Activated CD4-positive, alpha-beta T cell treated with anti-CD3 and anti-CD28 coated beads for 36 hours (primary cell): ENCODE results near the gene FSD2. TPM values are rescaled to one million over a fixed set of nuclear protein-coding genes. Genes with fewer than 3 reads are reported as not detected.

Experiments
- ATAC-seq: fragments of 200-7000 bp; cut with Tn5 transposase; one replicate; pipeline ENCODE4 v1.10.0; 2021; ENCODE audit warnings: mild to moderate bottlenecking, moderate library complexity
- CTCF ChIA-PET: fragments of 350-600 bp; sonication (Branson Sonifier 250); formaldehyde crosslinking; loops from one replicate; lab custom pipeline; 2021; ENCODE audit warnings: antibody characterized with exemption; lab: Charles Lee
- POLR2A ChIA-PET: fragments of 350-600 bp; sonication (Branson Sonifier 250); formaldehyde crosslinking; loops from one replicate; lab custom pipeline; 2021; ENCODE audit warnings: antibody characterized with exemption, inconsistent platforms; lab: Charles Lee
- DNase-seq: peaks from one replicate; pipeline ENCODE4 v3.0.0-alpha.2; 2020
- H3K27ac Mint-ChIP-seq: one replicate; pipeline ENCODE4 v1.8.0; 2021; ENCODE audit warnings: mixed read lengths
- H3K27me3 Mint-ChIP-seq: one replicate; pipeline ENCODE4 v1.8.0; 2021; ENCODE audit warnings: mixed read lengths
- H3K36me3 Mint-ChIP-seq: one replicate; pipeline ENCODE4 v1.8.0; 2021; ENCODE audit warnings: low read depth, mixed read lengths
- H3K4me1 Mint-ChIP-seq: one replicate; pipeline ENCODE4 v1.8.0; 2021; ENCODE audit warnings: mixed read lengths
- H3K4me3 Mint-ChIP-seq: one replicate; pipeline ENCODE4 v1.8.0; 2021; ENCODE audit warnings: mild to moderate bottlenecking, moderate library complexity, mixed read lengths
- H3K9me3 Mint-ChIP-seq: one replicate; pipeline ENCODE4 v1.8.0; 2021; ENCODE audit warnings: low read depth, mixed read lengths
- intact Hi-C, 2 experiments: fragments of 100-400 bp; cut with DNase I in 1 of 2; cut with micrococcal nuclease in 1 of 2; formaldehyde crosslinking; loops; one replicate each; pipeline versions ENCODE4 v1.14.2 to v1.15.1; 2022 to 2024; cut with DNase I, micrococcal nuclease
- total RNA-seq, 2 experiments: library from RNA; stranded (reverse); gene quantifications; one replicate each; pipeline ENCODE4 v1.2.3, GENCODE V29; 2021

Gene FSD2
- total RNA-seq, 2 experiments from 2014 or later, result not detected

- H3K36me3 Mint-ChIP-seq, result peaks cover 1% of the 10 kb centered on the region
- H3K27ac Mint-ChIP-seq, result no peak overlapping the region
- no peak overlapping the region for H3K4me3 Mint-ChIP-seq
- POLR2A ChIA-PET, result no interaction called here
- H3K4me1 Mint-ChIP-seq, result peaks cover 17% of the 10 kb centered on the region
- intact Hi-C loops, result loop anchor here (5.0 kb wide), 3 partner anchors 107 to 317 kb away; partner anchors contain the start of genes RAMAC (in 2 of the 2) and HOMER2 (in 1 of the 2)
- no peak for DNase-seq
- no peak for ATAC-seq
- H3K27me3 Mint-ChIP-seq, result peaks cover 7% of the 10 kb centered on the region
- H3K9me3 Mint-ChIP-seq, result no peaks in the 10 kb centered on the region
- CTCF ChIA-PET, result interaction anchor here (0.8 kb wide), 1 partner anchor 37 kb away, joined by 3 read pairs; no protein-coding TSS in a partner anchor
Measured at GRCh38 chr15:82845686-82846085, 39.8 kb upstream of the FSD2 start.

GRCh38 chr15:82843566-82843965 lies 37.7 kb upstream of the FSD2 start:
- CTCF ChIA-PET, result no interaction called here
- ATAC-seq (no peak), DNase-seq (no peak)
- no peak overlapping the region for H3K27ac Mint-ChIP-seq
- H3K4me3 Mint-ChIP-seq, result no peak overlapping the region
- peaks cover 7% of the 10 kb centered on the region for H3K27me3 Mint-ChIP-seq
- intact Hi-C loops, result no loop called here
- POLR2A ChIA-PET, result no interaction called here
- peaks cover 1% of the 10 kb centered on the region for H3K36me3 Mint-ChIP-seq
- peaks cover 9% of the 10 kb centered on the region for H3K4me1 Mint-ChIP-seq
- H3K9me3 Mint-ChIP-seq, result no peaks in the 10 kb centered on the region

GRCh38 chr15:82840166-82840565 lies 34.3 kb upstream of the FSD2 start:
- no peak overlapping the region for H3K4me3 Mint-ChIP-seq
- ATAC-seq (no peak), DNase-seq (no peak)
- intact Hi-C loops, result no loop called here
- H3K9me3 Mint-ChIP-seq, result no peaks in the 10 kb centered on the region
- ChIA-PET POLR2A (no interaction called here), CTCF (no interaction called here)
- peaks cover 6% of the 10 kb centered on the region for H3K27me3 Mint-ChIP-seq
- H3K36me3 Mint-ChIP-seq, result peaks cover 32% of the 10 kb centered on the region
- H3K4me1 Mint-ChIP-seq, result peaks cover 9% of the 10 kb centered on the region
- no peak overlapping the region for H3K27ac Mint-ChIP-seq

GRCh38 chr15:82839136-82839535 lies 33.3 kb upstream of the FSD2 start:
- ChIA-PET POLR2A (no interaction called here), CTCF (interaction anchor here (0.9 kb wide), 1 partner anchor 10 kb away, joined by 3 read pairs; no protein-coding TSS in a partner anchor)
- no peak overlapping the region for H3K27ac Mint-ChIP-seq
- no peaks in the 10 kb centered on the region for H3K9me3 Mint-ChIP-seq
- peaks cover 2% of the 10 kb centered on the region for H3K4me1 Mint-ChIP-seq
- DNase-seq, result no peak
- intact Hi-C loops, result no loop called here
- peaks cover 2% of the 10 kb centered on the region for H3K27me3 Mint-ChIP-seq
- H3K4me3 Mint-ChIP-seq, result no peak overlapping the region
- H3K36me3 Mint-ChIP-seq, result peaks cover 40% of the 10 kb centered on the region
- no peak for ATAC-seq

- Mint-ChIP-seq H3K36me3 (peaks cover 45% of the 10 kb centered on the region), H3K27ac (no peak overlapping the region), H3K27me3 (no peaks in the 10 kb centered on the region), H3K9me3 (no peaks in the 10 kb centered on the region), H3K4me1 (peaks cover 2% of the 10 kb centered on the region), H3K4me3 (no peak overlapping the region)
- ChIA-PET POLR2A (no interaction called here), CTCF (interaction anchor here (0.5 to 0.9 kb wide), 2 partner anchors 11 to 22 kb away, joined by 3 read pairs; no protein-coding TSS in a partner anchor)
- intact Hi-C loops, result no loop called here
- ATAC-seq (no peak), DNase-seq (no peak)
Measured at GRCh38 chr15:82838096-82838735, 32.3 kb upstream of the FSD2 start.

GRCh38 chr15:82835391-82835917 lies 29.6 kb upstream of the FSD2 start:
- Mint-ChIP-seq H3K27me3 (no peaks in the 10 kb centered on the region), H3K4me3 (no peak overlapping the region), H3K9me3 (no peaks in the 10 kb centered on the region), H3K4me1 (peaks cover 27% of the 10 kb centered on the region), H3K36me3 (peaks cover 67% of the 10 kb centered on the region), H3K27ac (no peak overlapping the region)
- POLR2A ChIA-PET, result interaction anchor here (0.6 kb wide), 1 partner anchor 295 kb away, joined by 3 read pairs; no protein-coding TSS in a partner anchor
- ATAC-seq (no peak), DNase-seq (no peak)
- intact Hi-C loops, result no loop called here
- CTCF ChIA-PET, result no interaction called here

GRCh38 chr15:82833362-82833682 lies 27.5 kb upstream of the FSD2 start:
- no peaks in the 10 kb centered on the region for H3K27me3 Mint-ChIP-seq
- ATAC-seq (no peak), DNase-seq (no peak)
- H3K4me1 Mint-ChIP-seq, result peaks cover 29% of the 10 kb centered on the region
- ChIA-PET POLR2A (interaction anchor here (1.0 kb wide), 1 partner anchor 298 kb away, joined by 4 read pairs; no protein-coding TSS in a partner anchor), CTCF (interaction anchor here (0.9 to 1.4 kb wide), 4 partner anchors 17 to 167 kb away, joined by 3 to 9 read pairs (median 6); no protein-coding TSS in a partner anchor)
- peak overlapping the region; percentile 7 for H3K27ac Mint-ChIP-seq
- H3K9me3 Mint-ChIP-seq, result no peaks in the 10 kb centered on the region
- peaks cover 78% of the 10 kb centered on the region for H3K36me3 Mint-ChIP-seq
- intact Hi-C loops, result loop anchor here in 1 of 2 experiments (2.0 to 5.0 kb wide), 4 partner anchors 83 to 291 kb away; partner anchors contain the start of genes BTBD1, RAMAC and RPS17
- no peak overlapping the region for H3K4me3 Mint-ChIP-seq

GRCh38 chr15:82832601-82833361 lies 26.9 kb upstream of the FSD2 start:
- POLR2A ChIA-PET, result interaction anchor here (1.0 kb wide), 2 partner anchors 210 to 297 kb away, joined by 3 to 4 read pairs; no protein-coding TSS in a partner anchor
- CTCF ChIA-PET, result interaction anchor here (0.8 to 1.4 kb wide), 5 partner anchors 17 to 167 kb away, joined by 3 to 9 read pairs (median 5); partner anchors contain the start of gene RAMAC
- peak; percentile 92 for ATAC-seq
- no peaks in the 10 kb centered on the region for H3K27me3 Mint-ChIP-seq
- DNase-seq, result peak; percentile 72
- peak overlapping the region; percentile 7 for H3K27ac Mint-ChIP-seq
- H3K36me3 Mint-ChIP-seq, result peaks cover 78% of the 10 kb centered on the region
- H3K9me3 Mint-ChIP-seq, result no peaks in the 10 kb centered on the region
- H3K4me1 Mint-ChIP-seq, result peaks cover 34% of the 10 kb centered on the region
- intact Hi-C loops, result loop anchor here (1.0 to 5.0 kb wide), 6 partner anchors 21 to 290 kb away; partner anchors contain the start of genes AP3B2 (in 1 of the 2), BTBD1 (in 1 of the 2), RAMAC (in 1 of the 2) and RPS17 (in 1 of the 2)
- no peak overlapping the region for H3K4me3 Mint-ChIP-seq

GRCh38 chr15:82831894-82832600 lies 26.2 kb upstream of the FSD2 start:
- ChIA-PET CTCF (interaction anchor here (0.8 to 1.4 kb wide), 4 partner anchors 18 to 168 kb away, joined by 3 to 9 read pairs (median 5); partner anchors contain the start of gene RAMAC), POLR2A (interaction anchor here (1.0 kb wide), 2 partner anchors 210 to 296 kb away, joined by 3 to 4 read pairs; no protein-coding TSS in a partner anchor)
- Mint-ChIP-seq H3K27me3 (no peaks in the 10 kb centered on the region), H3K4me3 (no peak overlapping the region), H3K27ac (no peak overlapping the region), H3K4me1 (peaks cover 34% of the 10 kb centered on the region), H3K9me3 (no peaks in the 10 kb centered on the region), H3K36me3 (peaks cover 74% of the 10 kb centered on the region)
- ATAC-seq (no peak), DNase-seq (no peak)
- intact Hi-C loops, result loop anchor here (1.0 to 5.0 kb wide), 6 partner anchors 21 to 290 kb away; partner anchors contain the start of genes AP3B2 (in 1 of the 2), BTBD1 (in 1 of the 2), RAMAC (in 1 of the 2) and RPS17 (in 1 of the 2)

- Mint-ChIP-seq H3K36me3 (peaks cover 72% of the 10 kb centered on the region), H3K4me1 (peaks cover 34% of the 10 kb centered on the region), H3K27me3 (no peaks in the 10 kb centered on the region), H3K4me3 (no peak overlapping the region), H3K9me3 (no peaks in the 10 kb centered on the region), H3K27ac (no peak overlapping the region)
- DNase-seq, result no peak
- ChIA-PET POLR2A (interaction anchor here (0.6 kb wide), 1 partner anchor 75 kb away, joined by 7 read pairs; no protein-coding TSS in a partner anchor), CTCF (interaction anchor here (0.6 kb wide), 1 partner anchor 267 kb away, joined by 3 read pairs; no protein-coding TSS in a partner anchor)
- intact Hi-C loops, result loop anchor here in 1 of 2 experiments (5.0 kb wide), 2 partner anchors 157 to 288 kb away; partner anchors contain the start of genes RAMAC and RPS17
- no peak for ATAC-seq
Measured at GRCh38 chr15:82830427-82831173, 24.7 kb upstream of the FSD2 start.
